Ascending aorta (tissue), 2 donors: ENCODE results near the gene EPHA1. TPM values are rescaled to one million over a fixed set of nuclear protein-coding genes. Genes with fewer than 3 reads are reported as not detected.
"Not testable (repeated sequence)": the region's sequence is repeated elsewhere in the genome, so short reads cannot be mapped to it uniquely, and the experiment has no call there.

Experiments
- DNase-seq, 2 donors: peaks; one replicate each; pipeline ENCODE4 v3.0.0-alpha.2; 2019; ENCODE audit warnings: low spot score in 2 of 2
- H3K27ac ChIP-seq, 2 donors: fragments of 200-600 bp; sonication (generic); one replicate each; pipeline ENCODE4 v1.5.1; 2016 to 2017; ENCODE audit warnings: mild to moderate bottlenecking in 1 of 2
- H3K27me3 ChIP-seq: fragments of 200-600 bp; sonication (generic); one replicate; pipeline ENCODE4 v1.5.1; 2017
- H3K36me3 ChIP-seq, 2 donors: fragments of 200-600 bp; sonication (generic); one replicate each; pipeline ENCODE4 v1.5.1; 2016
- H3K4me1 ChIP-seq, 2 donors: fragments of 200-600 bp; sonication (generic); one replicate each; pipeline ENCODE4 v1.5.1; 2016 to 2017; ENCODE audit warnings: mild to moderate bottlenecking in 1 of 2
- H3K4me3 ChIP-seq, 2 donors: fragments of 200-600 bp; sonication (generic); one replicate each; pipeline ENCODE4 v1.5.1; 2016 to 2017; ENCODE audit warnings: mild to moderate bottlenecking in 1 of 2
- H3K9me3 ChIP-seq, 2 donors: fragments of 200-600 bp; sonication (generic); one replicate each; pipeline ENCODE4 v1.5.1; 2016
- CTCF ChIP-seq, 3 experiments: fragments of 200-600 bp in 2 of 3; fragments of 450-650 bp in 1 of 3; sonication (generic) in 2 of 3; IDR thresholded peaks; one replicate each; pipeline ENCODE4 v1.5.1; 2016 to 2019; ENCODE audit warnings: antibody characterized with exemption in 3 of 3, mild to moderate bottlenecking in 1 of 3, moderate library complexity in 1 of 3
- intact Hi-C: fragments of 100-400 bp; cut with DNase I; formaldehyde crosslinking; loops from one replicate; pipeline ENCODE4 v1.15.1; 2023
- total RNA-seq: library from RNA; depleted of rRNA; stranded (reverse); fragments of >200 nt; gene quantifications from one replicate; pipeline ENCODE4 v1.1.0, GENCODE V29; 2016

The EPHA1 gene
- total RNA-seq, 1 donor from 2014 or later: not detected

GRCh38 chr7:143429770-143430698 lies 21.4 kb upstream of the EPHA1 start:
- TF ChIP-seq CTCF (IDR thresholded peaks at IDR 0.05): no peak
- Histone ChIP-seq H3K36me3 (no peaks in the 10 kb centered on the region), H3K27me3 (no peaks in the 10 kb centered on the region), H3K27ac (no peak overlapping the region), H3K4me1 (no peaks in the 10 kb centered on the region), H3K4me3 (no peak overlapping the region), H3K9me3 (no peaks in the 10 kb centered on the region)
- DNase-seq: no peak
- intact Hi-C loops: no loop called here

GRCh38 chr7:143426479-143427142 lies 18.0 kb upstream of the EPHA1 start:
- Histone ChIP-seq H3K36me3 (no peaks in the 10 kb centered on the region), H3K4me3 (no peak overlapping the region), H3K4me1 (no peaks in the 10 kb centered on the region), H3K9me3 (no peaks in the 10 kb centered on the region), H3K27ac (no peak overlapping the region), H3K27me3 (no peaks in the 10 kb centered on the region)
- intact Hi-C loops: no loop called here
- no peak for DNase-seq
- no peak for TF ChIP-seq CTCF (IDR thresholded peaks at IDR 0.05)

GRCh38 chr7:143424476-143424875 lies 15.8 kb upstream of the EPHA1 start:
- DNase-seq, H3K4me3 ChIP-seq, H3K4me1 ChIP-seq, intact Hi-C loops, H3K36me3 ChIP-seq, H3K27ac ChIP-seq, H3K9me3 ChIP-seq, H3K27me3 ChIP-seq: not testable (repeated sequence)

- Histone ChIP-seq H3K27ac (no peak overlapping the region), H3K4me3 (no peak overlapping the region), H3K27me3 (no peaks in the 10 kb centered on the region), H3K4me1 (no peaks in the 10 kb centered on the region), H3K36me3 (no peaks in the 10 kb centered on the region), H3K9me3 (no peaks in the 10 kb centered on the region)
- intact Hi-C loops: no loop called here
- DNase-seq: no peak
- no peak for TF ChIP-seq CTCF (IDR thresholded peaks at IDR 0.05)
Observed at GRCh38 chr7:143422033-143422432, 13.4 kb upstream of the EPHA1 start.

- H3K4me1 ChIP-seq, intact Hi-C loops, H3K27ac ChIP-seq, H3K27me3 ChIP-seq, H3K36me3 ChIP-seq, H3K9me3 ChIP-seq, H3K4me3 ChIP-seq, DNase-seq: not testable (repeated sequence)
Observed at GRCh38 chr7:143420624-143421023, 12.0 kb upstream of the EPHA1 start.

GRCh38 chr7:143419880-143420279 lies 11.2 kb upstream of the EPHA1 start:
- Histone ChIP-seq H3K9me3 (no peaks in the 10 kb centered on the region), H3K27ac (no peak overlapping the region), H3K4me3 (no peak overlapping the region), H3K36me3 (no peaks in the 10 kb centered on the region), H3K4me1 (no peaks in the 10 kb centered on the region), H3K27me3 (no peaks in the 10 kb centered on the region)
- no peak for DNase-seq
- TF ChIP-seq CTCF (IDR thresholded peaks at IDR 0.05): no peak
- intact Hi-C loops: loop anchor here (5.0 kb wide), 2 partner anchors 58 to 113 kb away; partner anchors contain the start of gene FAM131B
